Lower leg skin (tissue), 4 donors: Measurements from ENCODE around the gene TRIM41. TPM values are rescaled to one million over a fixed set of nuclear protein-coding genes. Genes with fewer than 3 reads are reported as not detected.

Source experiments
- DNase-seq, 2 donors: peaks; one replicate each; pipeline ENCODE4 v3.0.0-alpha.2; 2019; ENCODE audit warnings: low spot score in 2 of 2
- H3K4me3 ChIP-seq: fragments of 200-600 bp; sonication (generic); 2 replicates; pipeline ENCODE4 v1.5.1; 2017; ENCODE audit warnings: mild to moderate bottlenecking, low read depth; ENCODE audit not compliant: poor library complexity, severe bottlenecking
- POLR2A ChIP-seq, 2 donors: fragments of 450-650 bp; IDR thresholded peaks; one replicate each; pipeline ENCODE4 v1.6.1; 2016 to 2017; ENCODE audit warnings: antibody characterized with exemption in 2 of 2, mild to moderate bottlenecking in 1 of 2, moderate library complexity in 1 of 2
- WGBS, 2 donors: methylation state at CpG; one replicate each; pipeline ENCODE4 v1.1.5; 2018; 5-methylcytosine and 5-hydroxymethylcytosine counted together
- intact Hi-C: fragments of 100-400 bp; cut with DNase I; formaldehyde crosslinking; loops from one replicate; pipeline ENCODE4 v1.15.0; 2023; ENCODE audit warnings: low total_unique reads
- total RNA-seq, 4 donors: library from RNA; depleted of rRNA; stranded (reverse); fragments of >200 nt; gene quantifications; one replicate each; pipeline ENCODE4 v1.1.0, GENCODE V29; 2016
- TF ChIP-seq, protein P1 (sequence below), 3 donors: fragments of 450-650 bp; IDR thresholded peaks; one replicate each; pipeline ENCODE4 v1.5.1; 2016; ENCODE audit warnings: antibody characterized with exemption in 3 of 3, mild to moderate bottlenecking in 3 of 3, moderate library complexity in 2 of 3

Gene TRIM41
- total RNA-seq, 4 donors from 2014 or later: 14.7 to 19.8 (median 18.0) TPM

DNA sequence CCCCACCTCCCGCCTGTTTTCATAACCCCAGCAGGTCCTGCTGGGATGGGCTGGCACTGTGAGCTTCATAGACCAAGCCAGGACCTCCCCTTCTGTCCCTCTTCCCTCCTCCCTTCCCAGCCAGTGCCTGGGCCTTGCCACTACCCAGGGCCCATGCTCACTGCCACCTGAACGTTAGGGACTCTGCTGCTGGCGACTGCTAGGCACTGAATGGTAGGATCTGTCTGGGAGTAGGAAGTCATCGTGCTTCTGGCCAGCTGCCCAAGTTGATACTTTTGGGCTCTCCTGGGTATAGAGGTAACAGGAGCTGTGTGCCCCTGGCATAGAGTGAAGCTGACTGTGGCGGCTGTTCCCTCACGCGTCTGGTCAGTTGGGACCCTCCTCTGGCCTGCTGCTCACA lies 8.4 kb downstream of the TRIM41 start:
- intact Hi-C loops: no loop called here
- TF ChIP-seq, protein P1, sequence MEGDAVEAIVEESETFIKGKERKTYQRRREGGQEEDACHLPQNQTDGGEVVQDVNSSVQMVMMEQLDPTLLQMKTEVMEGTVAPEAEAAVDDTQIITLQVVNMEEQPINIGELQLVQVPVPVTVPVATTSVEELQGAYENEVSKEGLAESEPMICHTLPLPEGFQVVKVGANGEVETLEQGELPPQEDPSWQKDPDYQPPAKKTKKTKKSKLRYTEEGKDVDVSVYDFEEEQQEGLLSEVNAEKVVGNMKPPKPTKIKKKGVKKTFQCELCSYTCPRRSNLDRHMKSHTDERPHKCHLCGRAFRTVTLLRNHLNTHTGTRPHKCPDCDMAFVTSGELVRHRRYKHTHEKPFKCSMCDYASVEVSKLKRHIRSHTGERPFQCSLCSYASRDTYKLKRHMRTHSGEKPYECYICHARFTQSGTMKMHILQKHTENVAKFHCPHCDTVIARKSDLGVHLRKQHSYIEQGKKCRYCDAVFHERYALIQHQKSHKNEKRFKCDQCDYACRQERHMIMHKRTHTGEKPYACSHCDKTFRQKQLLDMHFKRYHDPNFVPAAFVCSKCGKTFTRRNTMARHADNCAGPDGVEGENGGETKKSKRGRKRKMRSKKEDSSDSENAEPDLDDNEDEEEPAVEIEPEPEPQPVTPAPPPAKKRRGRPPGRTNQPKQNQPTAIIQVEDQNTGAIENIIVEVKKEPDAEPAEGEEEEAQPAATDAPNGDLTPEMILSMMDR (IDR thresholded peaks at IDR 0.05): no peak
- no peak for TF ChIP-seq POLR2A (IDR thresholded peaks at IDR 0.05)
- no peak overlapping the region for H3K4me3 ChIP-seq
- DNase-seq: no peak
- 83 to 91% methylated on average over 7 of the region's 7 CpGs for WGBS, 2 donors

GRCh38 chr5:181232593-181232992 lies 9.5 kb downstream of the TRIM41 start:
- WGBS, 2 donors: 62 to 66% methylated on average over 16 to 18 of the region's 18 CpGs
- TF ChIP-seq, protein P1 (IDR thresholded peaks at IDR 0.05): no peak
- TF ChIP-seq POLR2A (IDR thresholded peaks at IDR 0.05): no peak
- H3K4me3 ChIP-seq: no peak overlapping the region
- intact Hi-C loops: no loop called here
- no peak for DNase-seq

- H3K4me3 ChIP-seq: no peak overlapping the region
- DNase-seq: peak in 1 of 2 donors; percentile 77
- intact Hi-C loops: no loop called here
- TF ChIP-seq, protein P1 (IDR thresholded peaks at IDR 0.05): no peak
- WGBS, 2 donors: 77 to 84% methylated on average over 16 of the region's 16 CpGs
Observed at GRCh38 chr5:181233088-181233800, 10.2 kb downstream of the TRIM41 start.

GRCh38 chr5:181233801-181234454 lies 10.8 kb downstream of the TRIM41 start:
- intact Hi-C loops: no loop called here
- TF ChIP-seq, protein P1 (IDR thresholded peaks at IDR 0.05): no peak
- no peak for TF ChIP-seq POLR2A (IDR thresholded peaks at IDR 0.05)
- DNase-seq: peak in 1 of 2 donors; percentile 75
- WGBS, 2 donors: 87 to 92% methylated on average over 11 to 23 of the region's 24 CpGs
- H3K4me3 ChIP-seq: no peak overlapping the region

- intact Hi-C loops: no loop called here
- H3K4me3 ChIP-seq: no peak overlapping the region
- TF ChIP-seq POLR2A (IDR thresholded peaks at IDR 0.05): no peak
- TF ChIP-seq, protein P1 (IDR thresholded peaks at IDR 0.05): no peak
- 91 to 92% methylated on average over 22 of the region's 22 CpGs for WGBS, 2 donors
- peak in 1 of 2 donors; percentile 58 for DNase-seq
Observed at GRCh38 chr5:181234455-181235306, 11.6 kb downstream of the TRIM41 start.
